Breast epithelium (tissue), 3 donors: ENCODE data around the gene ID3.

Experiments
- POLR2A ChIP-seq: fragments of 450-650 bp; IDR thresholded peaks from one replicate; pipeline ENCODE4 v1.6.1; 2016; ENCODE audit warnings: antibody characterized with exemption, mild to moderate bottlenecking, moderate library complexity
- POLR2AphosphoS5 ChIP-seq, 3 donors: sonication (generic); formaldehyde crosslinking; IDR thresholded peaks; one replicate each; pipeline ENCODE4 v1.6.1; 2017; ENCODE audit warnings: antibody characterized with exemption in 3 of 3
- TF ChIP-seq, protein P1 (sequence below), 3 donors: fragments of 450-650 bp; IDR thresholded peaks; one replicate each; pipeline ENCODE4 v1.5.1; 2016 to 2017; ENCODE audit warnings: antibody characterized with exemption in 3 of 3, mild to moderate bottlenecking in 3 of 3, moderate library complexity in 3 of 3

DNA sequence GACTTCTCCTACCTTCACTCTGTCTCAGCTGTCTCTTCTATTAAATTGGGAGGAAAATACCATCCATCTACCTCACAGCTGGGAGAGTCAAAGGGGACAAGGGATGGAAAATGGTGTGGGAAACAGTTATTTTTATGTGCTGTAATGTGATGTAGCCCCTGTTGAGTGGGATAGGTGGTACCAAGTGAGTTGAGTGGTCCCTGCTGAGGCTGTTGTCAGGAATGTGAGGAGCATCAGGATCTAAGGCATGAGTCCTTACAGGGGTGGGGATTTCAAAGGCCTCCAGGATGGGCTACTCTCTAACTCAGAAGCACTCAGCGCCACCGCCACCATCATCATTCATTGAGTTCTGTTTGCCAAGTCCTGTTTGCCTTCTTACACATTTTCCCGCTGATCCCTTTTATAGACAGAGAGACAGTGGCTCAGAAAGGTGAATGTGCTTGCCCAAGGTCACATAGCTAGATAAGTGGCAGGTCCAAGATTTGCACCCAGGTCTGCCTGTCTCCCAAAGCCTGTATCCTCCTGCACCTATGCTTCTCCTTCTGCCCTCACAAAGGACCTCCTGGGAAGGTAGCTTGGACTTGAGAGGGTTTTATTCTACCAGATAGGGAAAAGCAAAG is 4.6 kb upstream of the ID3 start:
- TF ChIP-seq, protein P1, sequence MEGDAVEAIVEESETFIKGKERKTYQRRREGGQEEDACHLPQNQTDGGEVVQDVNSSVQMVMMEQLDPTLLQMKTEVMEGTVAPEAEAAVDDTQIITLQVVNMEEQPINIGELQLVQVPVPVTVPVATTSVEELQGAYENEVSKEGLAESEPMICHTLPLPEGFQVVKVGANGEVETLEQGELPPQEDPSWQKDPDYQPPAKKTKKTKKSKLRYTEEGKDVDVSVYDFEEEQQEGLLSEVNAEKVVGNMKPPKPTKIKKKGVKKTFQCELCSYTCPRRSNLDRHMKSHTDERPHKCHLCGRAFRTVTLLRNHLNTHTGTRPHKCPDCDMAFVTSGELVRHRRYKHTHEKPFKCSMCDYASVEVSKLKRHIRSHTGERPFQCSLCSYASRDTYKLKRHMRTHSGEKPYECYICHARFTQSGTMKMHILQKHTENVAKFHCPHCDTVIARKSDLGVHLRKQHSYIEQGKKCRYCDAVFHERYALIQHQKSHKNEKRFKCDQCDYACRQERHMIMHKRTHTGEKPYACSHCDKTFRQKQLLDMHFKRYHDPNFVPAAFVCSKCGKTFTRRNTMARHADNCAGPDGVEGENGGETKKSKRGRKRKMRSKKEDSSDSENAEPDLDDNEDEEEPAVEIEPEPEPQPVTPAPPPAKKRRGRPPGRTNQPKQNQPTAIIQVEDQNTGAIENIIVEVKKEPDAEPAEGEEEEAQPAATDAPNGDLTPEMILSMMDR (IDR thresholded peaks at IDR 0.05) = no peak
- no peak for TF ChIP-seq POLR2A
- TF ChIP-seq POLR2AphosphoS5 (IDR thresholded peaks at IDR 0.05) = no peak
